K562 (cell line): ENCODE data around the gene CMTM1. TPM values are rescaled to one million over a fixed set of nuclear protein-coding genes. Genes with fewer than 3 reads are reported as not detected.
A peak's percentile ranks its signal among the peaks of the same experiment; 100 is the strongest.

Experiments
- ADNP ChIP-seq: fragments of 200-800 bp; sonication (Bioruptor generic); IDR thresholded peaks from 2 replicates; pipeline ENCODE4 v1.6.1; 2016; ENCODE audit warnings: missing genetic modification characterization, missing compliant biosample characterization
- BCL6 ChIP-seq: fragments of 250-450 bp; sonication (Bioruptor Pico); IDR thresholded peaks from 2 replicates; pipeline ENCODE4 v1.4.0; 2020
- CREB5 ChIP-seq: fragments of 250-450 bp; sonication (Bioruptor Pico); IDR thresholded peaks from 2 replicates; pipeline ENCODE4 v1.5.0; 2020; ENCODE audit warnings: mild to moderate bottlenecking
- CREBBP ChIP-seq: IDR thresholded peaks from one replicate; pipeline ENCODE4 v1.6.1; 2012; ENCODE audit warnings: low read depth, mild to moderate bottlenecking, control low read depth, inconsistent platforms, low read length
- KAT7 ChIP-seq: sonication (generic); formaldehyde crosslinking; IDR thresholded peaks from 2 replicates; pipeline ENCODE4 v1.8.0; 2022; ENCODE audit warnings: missing genetic modification reagents, mild to moderate bottlenecking, borderline replicate concordance
- REST ChIP-seq, 2 experiments: fragments of 450-650 bp; formaldehyde crosslinking in 1 of 2; IDR thresholded peaks; 2 replicates each; pipeline versions ENCODE4 v1.4.0 to v1.6.1; 2014 to 2020; ENCODE audit warnings: mild to moderate bottlenecking in 2 of 2, borderline replicate concordance in 1 of 2, low read depth in 1 of 2
- ZNF318 ChIP-seq, 2 experiments: fragments of 450-650 bp; IDR thresholded peaks; 2 replicates each; pipeline ENCODE4 v1.6.1; 2016; ENCODE audit warnings: mild to moderate bottlenecking in 2 of 2, borderline replicate concordance in 1 of 2, low read depth in 1 of 2, moderate library complexity in 1 of 2
- polyA plus RNA-seq, 8 experiments: library from polyadenylated mRNA; depleted of rRNA in 4 of 8; stranded (reverse) in 5 of 8; unstranded in 3 of 8; fragments of >200 nt; fragmentation: Nextera tagmentation in 2 of 8; fragmentation: Illumina TruSeq in 1 of 8; extraction: Ambion mirVana in 2 of 8; extraction: Trizol in 1 of 8; gene quantifications; 2 replicates each; pipeline versions ENCODE4 v1.2.1 to v1.2.3, GENCODE V29; 2011 to 2014; ENCODE audit warnings: inconsistent platforms in 1 of 8, missing spikeins in 1 of 8
- total RNA-seq, 7 experiments: library from RNA; depleted of rRNA in 6 of 7; stranded (reverse); fragments of >200 nt in 6 of 7; fragmentation: Illumina TruSeq in 2 of 7; extraction: Trizol in 2 of 7; gene quantifications; 2 replicates each; pipeline versions ENCODE4 v1.2.1 to v1.2.3, GENCODE V29; 2011 to 2021; ENCODE audit warnings: low replicate concordance in 1 of 7

The CMTM1 gene
- total and polyA plus RNA-seq, 9 of the 15 experiments (the other 6 are each of a cell fraction or from before 2014, with no cell fraction given), result 0.25 to 2.6 (median 1.1) TPM; not detected in 2

GRCh38 chr16:66588981-66589713 lies 22.9 kb downstream of the CMTM1 start (continued):
- TF ChIP-seq ZNF318 (IDR thresholded peaks at IDR 0.05; ENCODE audit: borderline replicate concordance in 1 of 2, low read depth in 1 of 2) (no peak), BCL6 (no peak), CREBBP (no peak), ADNP (tag) (no peak), KAT7 (CRISPR knock-in tag) (no peak), REST (IDR thresholded peaks at IDR 0.05; ENCODE audit: borderline replicate concordance) (peak; percentile 90), REST (CRISPR knock-in tag; IDR thresholded peaks at IDR 0.05; ENCODE audit: low read depth) (no peak), CREB5 (CRISPR knock-in tag) (no peak)
